HG02973 (cell line): ENCODE results near the gene MNT.
A peak's percentile ranks its signal among the peaks of the same experiment; 100 is the strongest.

Source experiments
- ATAC-seq: cut with Tn5 transposase; IDR thresholded peaks from one replicate; pipeline ENCODE4 v1.9.1; 2021; ENCODE audit warnings: moderate library complexity; ENCODE audit not compliant: unreplicated experiment

Gene MNT

DNA sequence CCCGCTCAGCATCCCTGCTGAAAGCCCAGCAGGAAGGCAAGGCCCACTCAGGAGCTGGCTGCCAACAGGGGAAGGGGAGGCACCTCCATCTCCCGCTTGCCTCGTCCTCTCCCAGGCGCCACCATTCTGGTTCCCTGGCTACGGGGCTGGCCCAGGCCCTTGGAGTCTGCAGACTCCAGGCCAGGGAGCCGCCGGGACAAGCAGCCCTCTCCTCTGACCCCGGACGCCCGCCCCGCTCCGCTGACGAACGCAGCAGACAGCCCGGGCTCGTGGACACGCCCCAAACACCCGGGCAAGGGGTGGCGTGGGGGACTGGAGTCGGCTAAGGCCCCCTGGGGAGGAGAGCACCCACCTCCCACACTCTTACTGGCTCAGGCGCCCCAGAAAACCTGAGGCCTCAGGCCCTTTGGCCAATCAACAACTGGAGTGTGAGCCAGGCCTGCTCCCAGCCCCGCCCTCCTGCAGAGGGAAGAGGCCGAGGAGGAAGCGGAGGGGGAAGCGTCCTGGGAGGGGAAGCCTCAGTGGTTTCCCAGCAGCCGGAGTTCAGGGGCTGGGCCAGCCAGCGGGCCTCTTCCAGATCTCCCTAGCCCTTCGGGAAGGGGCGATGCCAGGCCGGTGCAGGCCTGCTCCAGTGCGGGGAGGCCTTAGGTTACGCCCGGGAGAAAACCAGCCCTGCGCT, 4.2 kb downstream of the MNT start:
- ATAC-seq: no peak

DNA sequence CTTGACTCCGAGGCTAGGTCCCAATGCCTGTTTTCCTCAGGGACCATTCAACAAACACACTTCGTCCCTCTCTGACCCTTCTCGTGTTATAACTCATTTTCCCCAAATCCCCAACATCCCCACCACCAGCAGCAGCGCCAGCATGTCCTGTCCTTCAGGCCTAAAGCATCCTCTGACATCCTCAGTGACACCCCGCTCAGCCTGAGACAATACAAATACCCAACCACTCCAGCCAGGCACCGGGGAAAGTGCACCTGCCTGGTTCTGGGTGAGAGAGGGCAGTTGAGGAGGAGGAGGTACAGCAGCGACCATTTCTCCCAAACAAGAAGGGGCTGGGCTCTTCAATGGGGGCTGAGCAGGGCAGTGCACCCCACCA, 4.7 kb downstream of the MNT start:
- ATAC-seq: no peak

DNA sequence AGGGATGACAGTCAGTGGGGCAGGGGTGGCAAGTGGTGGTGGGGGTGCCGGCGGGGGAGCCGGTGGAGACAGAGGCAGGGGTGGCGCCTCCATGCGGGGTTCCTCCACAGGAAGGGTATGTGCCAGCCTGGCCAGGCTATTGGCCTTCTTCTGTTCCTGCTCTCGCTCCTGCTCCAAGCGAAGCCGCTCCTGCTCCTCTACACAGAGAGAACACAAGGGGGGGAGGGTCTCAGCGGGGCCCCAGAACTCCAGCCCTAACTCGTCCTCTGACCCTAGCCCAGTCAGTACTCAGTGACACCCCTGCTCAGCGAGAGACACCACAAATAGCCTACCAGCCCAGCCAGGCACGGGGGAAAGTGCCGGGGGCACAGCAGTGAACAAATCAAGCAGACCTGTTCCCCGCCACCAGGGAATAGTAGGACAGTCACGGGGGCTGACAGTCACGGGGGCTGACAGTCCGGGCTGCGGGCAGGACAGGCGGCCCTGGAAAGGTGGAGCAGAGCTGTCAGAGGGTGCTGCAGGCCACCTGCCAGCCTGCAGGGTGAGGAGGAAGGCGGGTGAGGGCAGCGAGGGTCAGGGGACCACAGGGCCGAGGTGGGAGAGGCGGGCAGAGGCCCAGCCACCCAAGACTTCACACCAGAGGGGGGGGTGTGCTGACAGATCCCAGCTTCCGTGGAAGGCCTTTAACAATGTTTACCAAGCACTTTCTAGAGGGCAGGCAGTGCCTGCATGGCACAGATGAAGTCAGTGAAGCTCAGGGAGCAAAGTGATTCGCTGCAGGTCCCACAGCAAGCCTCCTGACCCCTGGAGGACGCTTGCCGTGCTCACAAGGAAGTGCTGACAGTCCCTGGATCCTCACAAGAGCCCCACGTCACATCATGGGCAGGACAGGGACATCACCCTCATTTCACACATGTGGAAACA, 5.3 kb downstream of the MNT start:
- no peak for ATAC-seq

- no peak for ATAC-seq
Observed at GRCh38 chr17:2394775-2395201, 6.1 kb downstream of the MNT start.

DNA sequence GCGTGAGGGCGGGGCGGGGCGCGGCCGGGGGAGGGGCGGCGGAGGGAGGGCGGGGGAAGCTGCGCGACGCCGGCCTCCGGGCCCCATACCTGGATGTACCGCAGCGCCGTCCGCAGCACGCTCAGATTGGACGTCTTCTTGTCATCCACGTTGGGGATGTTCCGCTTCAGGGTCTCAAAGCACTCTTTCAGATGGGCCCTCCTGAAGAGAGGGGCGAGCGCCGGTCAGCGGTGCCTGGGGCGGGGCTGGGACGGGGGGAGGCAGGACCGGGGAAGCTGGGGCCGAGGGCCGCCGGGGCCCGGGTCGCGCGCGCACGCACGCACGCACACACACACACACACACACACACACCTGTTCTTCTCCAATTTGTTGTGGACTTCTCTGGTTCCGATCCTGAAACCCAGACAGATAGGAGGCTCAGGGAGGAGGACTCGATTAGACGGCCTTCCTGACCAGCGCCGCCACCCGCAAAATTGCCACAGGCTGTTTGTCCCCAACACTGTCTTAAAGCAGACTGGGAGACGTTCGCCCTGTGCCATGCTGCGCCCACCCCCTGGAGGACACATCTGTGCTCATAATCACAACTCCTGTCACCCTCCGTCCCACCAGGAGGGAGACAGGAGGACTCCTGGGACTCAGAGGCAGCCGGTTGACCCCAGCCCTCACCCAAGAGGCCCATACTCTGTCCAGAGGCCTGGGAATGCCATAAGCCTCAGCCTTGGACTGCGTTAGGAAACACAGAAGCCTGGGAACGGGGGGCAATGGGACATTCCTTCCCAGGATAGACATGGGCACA, 6.7 kb downstream of the MNT start:
- no peak for ATAC-seq

GRCh38 chr17:2393174-2393953, 7.5 kb downstream of the MNT start:
- ATAC-seq: peak; percentile 35

GRCh38 chr17:2392252-2393173, 8.3 kb downstream of the MNT start:
- peak; percentile 37 for ATAC-seq

GRCh38 chr17:2391597-2392251, 9.1 kb downstream of the MNT start:
- ATAC-seq: no peak

- ATAC-seq: no peak
Observed at GRCh38 chr17:2390199-2390836, 10.5 kb downstream of the MNT start.

- ATAC-seq: no peak
Observed at GRCh38 chr17:2388683-2389055, 12.2 kb downstream of the MNT start.

DNA sequence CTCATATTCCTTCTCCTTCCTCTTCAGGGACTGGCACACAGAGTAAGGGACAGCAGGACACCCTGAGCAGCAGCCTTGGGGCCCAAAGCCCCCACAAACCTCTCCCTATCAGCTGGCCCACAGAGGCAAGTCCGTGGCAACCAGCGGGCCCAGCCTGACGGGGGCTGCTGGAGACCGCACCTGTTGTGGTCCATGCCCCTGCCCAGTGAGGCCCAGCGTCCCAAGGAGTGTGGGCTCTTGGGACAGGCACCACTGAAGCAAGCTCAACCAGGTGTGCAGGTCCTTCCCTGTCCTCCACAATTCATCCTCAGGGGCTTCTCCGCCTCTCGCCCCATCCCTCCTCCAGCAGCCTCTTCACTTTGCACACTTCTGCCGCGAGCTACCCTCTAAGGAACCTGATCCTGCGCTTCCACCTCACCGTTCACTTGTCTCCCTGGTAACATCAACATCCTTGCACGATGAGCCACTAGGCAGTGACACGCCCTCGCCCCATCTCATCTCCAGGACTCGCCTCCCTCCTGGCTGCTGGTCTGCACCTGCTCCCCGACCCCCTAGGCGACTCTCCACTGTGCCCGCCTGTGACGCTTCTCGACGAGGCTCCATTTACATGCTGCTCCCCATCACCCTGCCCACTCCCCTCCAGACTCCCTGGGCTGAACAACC, 12.7 kb downstream of the MNT start:
- ATAC-seq: no peak

DNA sequence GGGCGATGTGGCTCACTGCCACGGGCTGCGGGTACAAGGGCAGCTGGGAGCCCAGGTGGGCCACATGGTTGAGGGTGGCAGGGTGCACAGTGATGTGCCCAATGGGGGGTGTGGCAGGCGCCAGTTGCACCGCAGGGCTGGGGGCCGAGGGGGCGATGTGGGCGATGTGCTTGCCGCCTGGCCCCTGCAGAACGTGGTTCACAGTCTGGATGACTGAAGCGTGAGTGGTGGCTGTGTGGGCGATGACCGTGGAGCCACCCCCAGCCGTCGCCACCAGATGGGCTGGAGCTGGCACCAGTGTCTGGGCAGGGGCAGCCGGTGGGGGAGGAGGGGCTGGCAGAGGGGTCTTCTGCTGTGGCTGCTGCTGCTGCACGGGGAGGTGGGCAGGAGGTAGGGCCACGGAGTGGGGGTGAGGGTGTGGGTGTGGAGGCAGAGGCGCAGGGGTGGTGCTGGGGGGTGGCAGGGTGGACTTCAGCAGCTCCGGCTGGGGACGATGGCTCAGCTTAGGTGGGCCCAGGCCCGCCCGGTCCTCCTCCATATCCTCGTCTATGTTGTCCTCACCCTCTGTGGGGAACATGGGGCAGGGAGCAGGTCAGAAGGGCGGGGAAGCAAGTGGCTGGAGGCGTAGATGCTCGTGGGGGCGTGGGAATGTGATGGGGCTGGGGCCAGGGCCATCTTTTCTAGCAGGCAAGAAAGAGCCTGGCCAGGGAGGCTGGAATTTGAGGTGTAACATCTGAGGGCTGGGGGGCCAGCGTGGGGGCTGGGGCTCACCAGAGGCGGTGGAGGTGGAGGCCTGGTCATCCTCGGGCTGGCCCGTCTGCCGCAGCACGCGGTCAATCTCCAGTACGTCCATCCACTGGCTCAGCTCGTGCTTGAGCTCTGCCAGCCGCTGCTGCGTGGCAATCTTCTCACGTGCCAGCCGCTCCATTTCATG, 13.5 kb downstream of the MNT start:
- ATAC-seq: no peak

DNA sequence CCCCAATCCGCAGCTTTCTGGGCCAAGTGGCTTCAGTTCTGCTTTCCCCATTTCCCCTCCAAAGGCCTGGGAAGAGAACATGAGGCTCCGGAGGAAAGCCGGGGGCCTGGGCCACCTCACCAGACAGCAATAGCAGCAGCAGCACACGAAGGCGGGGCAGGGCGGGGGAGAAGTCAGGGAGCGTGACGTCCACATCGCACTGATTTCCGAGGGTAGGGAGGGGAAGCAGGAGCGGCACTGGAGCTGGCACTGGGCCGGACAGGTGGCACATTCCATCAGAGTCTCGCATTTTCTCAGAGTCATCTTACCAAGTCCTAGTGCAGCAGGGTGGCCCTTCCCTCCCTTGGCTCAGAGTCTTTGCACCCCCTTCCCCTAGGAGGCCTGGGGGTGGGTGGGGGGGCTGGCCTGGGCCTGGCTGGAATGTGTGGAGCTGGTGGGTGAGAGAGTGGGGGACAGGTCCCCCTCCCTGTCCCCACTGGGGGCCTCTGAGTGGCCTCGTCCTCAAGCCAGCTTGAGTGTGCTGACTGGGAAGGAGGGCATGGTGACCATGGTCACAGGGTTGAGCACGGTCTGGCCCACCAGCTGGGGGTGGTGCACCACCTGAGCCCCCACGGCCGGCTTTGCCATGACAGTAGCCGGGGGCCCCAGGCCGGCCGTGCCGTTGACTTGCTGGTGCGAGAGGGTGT, 14.3 kb downstream of the MNT start:
- ATAC-seq: no peak

DNA sequence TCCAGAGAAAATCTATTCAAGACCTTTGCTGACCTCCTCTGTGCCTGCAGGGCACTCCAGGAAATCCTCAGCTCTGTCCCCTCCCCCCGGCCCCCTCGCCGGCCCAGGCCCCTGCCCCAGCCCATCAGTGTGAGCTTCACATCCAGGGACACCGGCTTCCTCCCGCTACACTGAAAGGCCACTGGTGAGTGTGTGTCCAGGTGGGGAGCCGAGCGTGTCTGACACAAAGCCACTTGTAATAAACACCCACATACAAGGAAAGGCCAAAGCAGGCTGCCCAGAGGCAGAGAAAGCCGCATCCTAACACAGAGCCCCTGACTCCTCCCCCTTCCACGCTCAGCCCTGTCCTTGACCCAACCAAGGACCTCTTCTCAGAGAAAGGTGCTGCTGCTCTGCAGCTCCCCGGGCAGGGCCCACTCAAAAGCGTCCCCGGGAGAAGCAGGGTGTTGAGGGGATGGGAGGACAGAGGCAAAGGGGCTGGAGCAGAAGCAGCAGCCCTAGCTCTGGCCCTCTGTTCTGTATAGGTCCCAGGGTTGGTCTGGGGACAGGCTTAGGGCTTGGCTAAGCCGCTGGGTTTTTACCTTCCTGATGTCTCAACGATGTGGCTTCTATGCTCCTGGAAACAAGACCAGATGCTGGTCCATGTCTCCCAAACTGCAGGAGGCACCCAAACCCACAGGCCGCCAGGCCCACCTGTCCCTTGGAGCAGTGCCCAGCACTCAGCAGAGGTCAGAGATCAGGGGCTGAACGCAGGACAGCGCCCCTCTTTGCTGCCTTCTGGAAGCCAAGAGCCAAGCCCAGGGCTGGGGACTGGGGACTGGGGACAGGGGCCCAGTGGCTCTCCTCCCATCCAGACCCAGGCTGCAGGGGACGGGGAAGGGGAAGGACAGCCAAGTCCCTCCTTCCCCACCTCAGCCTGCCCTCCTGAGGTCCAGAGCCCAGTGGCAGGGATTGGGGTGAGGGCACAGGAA, 15.3 kb downstream of the MNT start:
- ATAC-seq: no peak

GRCh38 chr17:2384439-2385127, 16.3 kb downstream of the MNT start:
- ATAC-seq: no peak
